ENCODE results near the gene WWOX. TPM values are rescaled to one million over a fixed set of nuclear protein-coding genes. Genes with fewer than 3 reads are reported as not detected.
"Not testable (repeated sequence)": the region's sequence is repeated elsewhere in the genome, so short reads cannot be mapped to it uniquely, and the experiment has no call there.

The WWOX gene
- polyA plus RNA-seq, 3 donors = 36.4 to 36.6 (median 36.5) TPM

GRCh38 chr16:79012671-79013434 lies 913.4 kb downstream of the WWOX start:
- no peak for DNase-seq

GRCh38 chr16:79013930-79014660 lies 914.6 kb downstream of the WWOX start:
- no peak for DNase-seq

- DNase-seq = no peak
These were observed 919.4 kb downstream of the WWOX start for GRCh38 chr16:79018650-79019429.

DNA sequence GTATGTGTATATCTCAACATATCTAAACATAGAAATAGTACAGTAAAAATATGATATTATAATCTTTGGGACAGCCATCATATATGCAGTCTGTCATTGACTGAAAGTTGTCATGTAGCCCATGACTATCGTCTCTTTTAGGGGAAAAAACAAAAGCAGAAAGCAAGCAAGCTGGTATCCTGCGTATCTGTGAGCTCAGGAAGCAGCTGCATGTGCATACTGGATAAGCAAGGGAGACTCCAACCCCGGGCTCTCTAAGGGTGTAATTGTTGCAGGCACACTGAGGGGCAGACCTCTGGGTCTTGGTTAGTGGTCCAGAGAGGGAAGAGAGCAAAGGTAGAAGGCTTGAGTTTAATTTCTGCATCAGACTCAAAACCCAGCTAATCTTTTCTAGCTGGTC lies 920.0 kb downstream of the WWOX start:
- DNase-seq = no peak

DNA sequence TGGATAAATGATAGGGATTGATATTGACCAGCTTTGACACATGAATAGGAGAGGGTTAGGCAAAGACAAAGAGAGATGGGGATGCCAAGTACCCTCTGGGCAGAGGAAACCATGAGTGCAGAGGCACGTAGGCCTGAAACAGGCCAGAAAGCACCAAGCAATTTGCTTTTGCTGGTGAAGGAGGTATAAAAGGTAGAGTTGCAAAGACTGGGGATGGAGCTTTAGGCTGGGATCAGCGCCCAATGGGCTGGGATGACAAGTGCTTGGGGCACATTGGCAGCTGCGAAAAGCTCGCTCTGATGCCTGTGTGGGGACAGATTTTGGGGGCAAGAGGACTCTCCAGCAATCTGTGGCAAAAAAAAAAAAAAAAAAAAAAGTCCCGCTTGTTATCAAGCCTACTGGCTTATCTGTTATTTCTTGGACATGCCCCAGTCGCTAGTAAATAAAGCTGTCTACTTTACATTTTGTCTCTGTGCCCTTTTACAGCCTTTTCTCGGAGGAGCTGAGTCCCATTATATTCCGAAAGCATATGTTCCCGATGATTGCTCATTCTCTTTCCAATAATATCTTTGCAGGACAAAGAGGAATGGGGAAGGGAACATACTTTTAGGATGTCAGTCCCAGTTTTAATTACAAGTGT lies 922.7 kb downstream of the WWOX start:
- no peak for DNase-seq

DNA sequence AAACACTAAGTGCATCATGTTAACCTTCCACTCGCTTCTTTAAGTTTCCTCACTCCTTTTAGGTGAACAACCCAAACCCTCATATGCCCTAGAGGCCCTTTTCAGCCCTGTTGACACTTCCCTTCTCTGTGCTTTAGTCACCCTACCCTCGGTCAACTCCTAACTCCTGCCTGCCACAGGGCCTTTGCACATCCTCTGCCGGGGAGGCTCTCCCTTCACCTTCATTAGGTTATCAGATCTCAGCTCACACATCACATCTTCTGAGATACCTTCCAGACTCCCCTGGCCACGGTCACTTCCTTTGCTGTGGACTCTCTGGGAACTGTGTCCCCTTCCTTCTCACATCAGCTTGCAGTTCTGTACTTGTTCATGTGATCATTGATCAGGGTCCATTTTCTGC lies 926.7 kb downstream of the WWOX start:
- no peak for DNase-seq

- no peak for DNase-seq
These were observed 937.1 kb downstream of the WWOX start for GRCh38 chr16:79036541-79036940.

- no peak for DNase-seq
These were observed 938.3 kb downstream of the WWOX start for GRCh38 chr16:79037521-79038373.

GRCh38 chr16:79041206-79041605 lies 941.8 kb downstream of the WWOX start:
- DNase-seq = no peak

DNA sequence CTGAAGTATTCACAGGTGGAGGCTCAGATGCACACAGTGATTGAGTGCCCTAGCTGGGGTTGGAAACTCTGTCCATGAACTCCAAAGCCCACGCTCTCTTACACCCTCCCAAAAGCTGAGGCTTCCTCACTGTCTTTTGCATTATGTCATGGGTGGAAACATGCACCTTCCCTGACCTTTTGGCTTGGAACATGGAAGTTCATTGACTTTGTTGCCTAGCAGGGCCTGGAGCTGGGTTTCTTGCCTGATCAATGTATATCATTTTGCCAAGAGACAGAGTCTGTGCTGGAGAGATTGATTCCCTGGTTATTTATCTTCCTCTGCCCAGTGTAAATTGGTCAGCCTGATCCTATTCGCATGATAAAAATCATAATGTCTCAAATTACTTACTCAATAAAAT lies 942.7 kb downstream of the WWOX start:
- DNase-seq = no peak

DNA sequence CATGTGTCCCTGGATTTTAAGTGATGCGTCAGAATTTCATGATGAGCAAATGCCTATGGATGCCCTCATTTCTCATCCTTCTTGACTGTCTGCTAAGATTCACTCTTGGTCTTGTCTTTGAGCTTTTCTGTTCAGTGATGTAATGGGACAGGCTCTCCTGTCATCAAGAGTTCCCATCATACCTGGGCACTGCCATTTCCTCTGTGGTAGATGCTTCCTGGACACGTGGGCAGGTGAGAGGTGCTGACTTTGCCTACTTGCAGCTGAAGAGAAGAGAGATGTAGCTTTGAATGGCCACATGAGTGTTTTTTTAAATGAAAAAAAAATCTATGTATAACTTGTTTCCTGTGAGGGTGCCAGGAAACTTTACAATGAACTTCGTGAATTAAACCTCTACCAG lies 943.4 kb downstream of the WWOX start:
- DNase-seq = no peak

DNA sequence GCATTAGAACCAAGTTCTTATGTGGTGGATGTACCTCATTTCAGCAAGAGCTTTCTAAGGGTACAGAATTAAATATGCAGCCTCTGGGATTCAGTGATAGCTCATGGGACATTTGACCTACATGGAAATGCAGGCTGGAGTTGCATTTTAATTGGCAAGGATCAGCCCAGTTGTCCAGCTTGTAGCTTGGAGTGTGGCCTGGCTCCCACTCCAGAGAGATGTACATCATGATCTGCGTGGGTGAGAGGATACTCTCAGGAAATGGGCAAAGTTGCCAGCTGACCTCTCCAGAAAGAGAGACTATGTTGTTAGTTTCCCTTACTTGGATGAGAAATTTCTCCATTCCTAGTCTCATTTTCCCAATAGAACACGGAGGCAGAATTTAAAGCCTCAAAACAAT lies 945.7 kb downstream of the WWOX start:
- no peak for DNase-seq

- DNase-seq = no peak
These were observed 947.9 kb downstream of the WWOX start for GRCh38 chr16:79047337-79047736.

GRCh38 chr16:79049040-79049439 lies 949.6 kb downstream of the WWOX start:
- no peak for DNase-seq

DNA sequence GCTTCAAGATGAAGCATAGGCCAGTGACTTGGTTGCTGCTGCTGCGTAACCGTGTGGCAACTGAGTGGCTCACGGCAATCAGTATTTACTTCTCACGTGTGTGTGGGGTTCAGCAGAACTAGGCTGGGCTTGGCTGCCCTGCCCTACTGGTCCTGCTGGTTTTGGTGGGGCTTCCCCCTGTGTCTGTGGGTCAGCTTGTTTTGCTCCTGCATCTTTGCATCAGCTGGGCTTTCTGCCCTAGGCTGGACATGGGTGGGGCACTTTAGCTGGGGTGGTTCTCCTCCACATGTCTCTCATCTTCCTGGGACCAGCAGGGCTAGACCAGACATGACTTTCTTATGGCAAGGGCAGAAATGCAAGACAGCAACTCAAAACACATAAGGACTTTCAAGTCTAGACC lies 950.6 kb downstream of the WWOX start:
- no peak for DNase-seq

GRCh38 chr16:79051313-79051712 lies 951.9 kb downstream of the WWOX start:
- DNase-seq = no peak

- not testable (repeated sequence) for DNase-seq
These were observed 952.7 kb downstream of the WWOX start for GRCh38 chr16:79052198-79052597.

- no peak for DNase-seq
These were observed 954.1 kb downstream of the WWOX start for GRCh38 chr16:79053577-79053976.

- no peak for DNase-seq
These were observed 954.9 kb downstream of the WWOX start for GRCh38 chr16:79054211-79054984.

DNA sequence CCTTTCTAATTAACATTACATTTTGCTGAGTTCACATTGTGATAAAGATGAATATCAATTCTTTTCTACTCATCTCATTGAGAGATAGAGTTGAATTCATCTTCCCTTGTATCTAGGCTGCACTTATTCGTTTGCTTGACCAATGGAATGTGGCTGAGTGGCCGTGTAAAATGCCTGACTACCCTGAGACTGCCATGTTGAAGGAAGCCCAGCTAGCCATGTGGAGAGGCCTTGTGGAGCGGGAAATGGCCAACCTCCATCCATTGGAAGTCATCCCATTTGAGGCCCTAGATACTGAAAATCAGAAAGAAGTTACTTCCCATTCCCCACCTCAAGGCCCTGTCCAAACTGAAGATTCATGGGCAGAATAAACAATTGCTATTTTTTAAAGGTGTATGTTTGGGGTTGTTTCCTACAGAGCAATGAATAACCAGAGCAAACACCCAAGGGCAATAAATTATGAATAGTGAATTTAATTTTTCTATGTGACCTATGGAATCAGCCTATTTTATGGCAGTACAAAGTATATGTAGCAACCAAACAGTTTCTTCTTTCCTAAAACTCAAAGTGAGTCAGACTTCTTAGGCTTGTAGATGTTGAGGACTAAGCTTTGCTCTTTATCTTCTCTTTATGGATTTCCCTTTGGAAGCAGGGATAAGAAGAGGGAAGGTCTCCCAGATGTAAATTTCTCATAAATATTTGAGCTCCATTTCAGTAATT lies 956.0 kb downstream of the WWOX start:
- DNase-seq = no peak

Measured in renal pelvis (tissue), 4 donors.